NB4 (cell line): Measurements from ENCODE around the gene RNU6-9.

Experiments used
- CTCF ChIP-seq: IDR thresholded peaks from one replicate; pipeline ENCODE4 v1.5.1; 2012; ENCODE audit warnings: low read depth, low read length
- MAX ChIP-seq: IDR thresholded peaks from 2 replicates; pipeline ENCODE4 v1.6.1; 2011; ENCODE audit warnings: low read depth, low read length
- MYC ChIP-seq: IDR thresholded peaks from 2 replicates; pipeline ENCODE4 v1.6.1; 2011; ENCODE audit warnings: low read depth, low read length
- POLR2A ChIP-seq: IDR thresholded peaks from 2 replicates; pipeline ENCODE4 v1.6.1; 2011; ENCODE audit warnings: mild to moderate bottlenecking; ENCODE audit not compliant: insufficient read length; ENCODE audit errors: extremely low read depth

GRCh38 chr19:911197-912033 is 18.1 kb downstream of the RNU6-9 start:
- TF ChIP-seq CTCF = no peak
- TF ChIP-seq POLR2A = no peak
- no peak for TF ChIP-seq MYC
- no peak for TF ChIP-seq MAX
